ENCODE results near the gene HECW1.

Gene HECW1

DNA sequence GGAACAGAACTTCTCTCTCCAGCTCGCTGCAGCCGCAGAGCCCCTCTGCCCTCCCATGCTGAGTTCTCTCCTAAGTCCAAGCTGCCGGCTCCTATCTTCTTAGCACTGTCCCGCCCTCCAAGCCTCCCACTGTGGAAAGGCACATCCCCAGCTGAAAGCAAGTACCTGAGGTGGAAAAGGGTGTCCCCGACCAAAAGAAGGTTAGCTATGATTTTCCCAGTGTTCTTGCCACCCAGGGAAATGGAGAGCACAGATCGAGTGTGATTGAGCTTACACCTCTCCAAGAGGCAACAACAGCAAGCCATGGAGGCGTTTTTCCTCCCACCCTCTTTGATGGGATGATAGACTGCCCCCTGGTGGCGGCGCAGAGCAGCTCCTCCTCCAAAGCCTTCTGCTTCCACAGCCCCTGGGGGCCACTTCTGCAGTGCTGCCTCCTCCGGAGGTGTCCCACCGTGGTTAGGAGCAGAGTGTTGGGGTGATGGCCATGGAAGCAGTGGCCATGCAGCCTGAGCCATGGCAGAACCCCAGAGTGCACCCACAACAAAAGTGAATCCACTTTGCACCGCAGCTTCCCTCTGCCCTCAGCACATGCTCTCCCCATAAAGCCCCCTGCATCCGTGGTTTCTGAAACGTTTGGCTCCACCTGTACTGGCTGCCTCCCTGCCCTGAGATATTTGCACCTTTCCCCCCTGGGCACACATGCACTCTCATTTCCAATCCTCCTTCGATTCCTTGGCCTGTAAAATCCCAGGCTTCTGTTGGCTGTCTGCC lies 327.4 kb downstream of the HECW1 start:
- ATAC-seq: peak; percentile 91
- TF ChIP-seq ISL1 (CRISPR knock-in tag; IDR thresholded peaks at IDR 0.05) (no peak), CREB5 (CRISPR knock-in tag; IDR thresholded peaks at IDR 0.05; ENCODE audit: low read depth) (no peak), ZFP3 (CRISPR knock-in tag; IDR thresholded peaks at IDR 0.05) (no peak), SNAI2 (CRISPR knock-in tag; IDR thresholded peaks at IDR 0.05) (no peak), RARB (CRISPR knock-in tag; IDR thresholded peaks at IDR 0.05) (no peak), ESRRG (CRISPR knock-in tag; IDR thresholded peaks at IDR 0.05) (no peak)
- TF ChIP-seq, protein P1, sequence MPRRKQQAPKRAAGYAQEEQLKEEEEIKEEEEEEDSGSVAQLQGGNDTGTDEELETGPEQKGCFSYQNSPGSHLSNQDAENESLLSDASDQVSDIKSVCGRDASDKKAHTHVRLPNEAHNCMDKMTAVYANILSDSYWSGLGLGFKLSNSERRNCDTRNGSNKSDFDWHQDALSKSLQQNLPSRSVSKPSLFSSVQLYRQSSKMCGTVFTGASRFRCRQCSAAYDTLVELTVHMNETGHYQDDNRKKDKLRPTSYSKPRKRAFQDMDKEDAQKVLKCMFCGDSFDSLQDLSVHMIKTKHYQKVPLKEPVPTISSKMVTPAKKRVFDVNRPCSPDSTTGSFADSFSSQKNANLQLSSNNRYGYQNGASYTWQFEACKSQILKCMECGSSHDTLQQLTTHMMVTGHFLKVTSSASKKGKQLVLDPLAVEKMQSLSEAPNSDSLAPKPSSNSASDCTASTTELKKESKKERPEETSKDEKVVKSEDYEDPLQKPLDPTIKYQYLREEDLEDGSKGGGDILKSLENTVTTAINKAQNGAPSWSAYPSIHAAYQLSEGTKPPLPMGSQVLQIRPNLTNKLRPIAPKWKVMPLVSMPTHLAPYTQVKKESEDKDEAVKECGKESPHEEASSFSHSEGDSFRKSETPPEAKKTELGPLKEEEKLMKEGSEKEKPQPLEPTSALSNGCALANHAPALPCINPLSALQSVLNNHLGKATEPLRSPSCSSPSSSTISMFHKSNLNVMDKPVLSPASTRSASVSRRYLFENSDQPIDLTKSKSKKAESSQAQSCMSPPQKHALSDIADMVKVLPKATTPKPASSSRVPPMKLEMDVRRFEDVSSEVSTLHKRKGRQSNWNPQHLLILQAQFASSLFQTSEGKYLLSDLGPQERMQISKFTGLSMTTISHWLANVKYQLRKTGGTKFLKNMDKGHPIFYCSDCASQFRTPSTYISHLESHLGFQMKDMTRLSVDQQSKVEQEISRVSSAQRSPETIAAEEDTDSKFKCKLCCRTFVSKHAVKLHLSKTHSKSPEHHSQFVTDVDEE (CRISPR knock-in tag; IDR thresholded peaks at IDR 0.05): no peak

GRCh38 chr7:43441231-43442130 lies 329.0 kb downstream of the HECW1 start:
- no peak for TF ChIP-seq BACH2 (CRISPR knock-in tag; IDR thresholded peaks at IDR 0.05; ENCODE audit: borderline replicate concordance)
- TF ChIP-seq RARB (CRISPR knock-in tag; IDR thresholded peaks at IDR 0.05): no peak
- no peak for TF ChIP-seq ZNF8 (CRISPR knock-in tag; IDR thresholded peaks at IDR 0.05)
- TF ChIP-seq ESRRG (CRISPR knock-in tag; IDR thresholded peaks at IDR 0.05): no peak
- TF ChIP-seq ZNF70 (CRISPR knock-in tag; IDR thresholded peaks at IDR 0.05): no peak
- no peak for TF ChIP-seq ZNF565 (CRISPR knock-in tag; conservative IDR thresholded peaks at IDR 0.05; ENCODE audit: low read depth)
- TF ChIP-seq, protein P1 (CRISPR knock-in tag; IDR thresholded peaks at IDR 0.05): no peak
- no peak for TF ChIP-seq PATZ1 (CRISPR knock-in tag; IDR thresholded peaks at IDR 0.05; ENCODE audit: borderline replicate concordance)
- TF ChIP-seq SNAI2 (CRISPR knock-in tag; IDR thresholded peaks at IDR 0.05): no peak
- no peak for TF ChIP-seq CSRNP3 (CRISPR knock-in tag; IDR thresholded peaks at IDR 0.05)
- no peak for TF ChIP-seq CSDC2 (CRISPR knock-in tag; IDR thresholded peaks at IDR 0.05)
- no peak for TF ChIP-seq OSR1 (CRISPR knock-in tag; IDR thresholded peaks at IDR 0.05)
- no peak for TF ChIP-seq ZFP30 (CRISPR knock-in tag; IDR thresholded peaks at IDR 0.05)
- TF ChIP-seq ZC3H10 (CRISPR knock-in tag; IDR thresholded peaks at IDR 0.05): no peak
- no peak for TF ChIP-seq ZFP3 (CRISPR knock-in tag; IDR thresholded peaks at IDR 0.05)
- ATAC-seq: no peak

DNA sequence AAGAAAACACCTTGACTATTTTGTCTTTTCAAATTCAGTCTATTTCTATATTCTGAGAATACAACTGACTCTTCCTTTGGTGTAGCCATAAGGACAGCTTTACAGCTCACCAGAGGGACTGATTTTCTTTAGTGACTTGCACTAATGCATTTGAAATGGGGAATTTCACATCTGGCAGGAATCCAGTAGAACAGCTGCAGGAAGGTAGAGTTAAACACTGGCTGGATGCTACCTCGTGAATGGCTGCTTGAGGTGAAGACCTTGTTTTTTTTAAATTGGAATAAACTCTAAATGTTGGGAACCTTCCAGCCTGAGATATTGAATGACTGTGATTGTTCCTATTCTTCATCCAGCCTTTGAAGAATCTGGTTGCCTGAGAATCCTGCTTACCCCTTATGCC lies 330.9 kb downstream of the HECW1 start:
- no peak for TF ChIP-seq ZNF8 (CRISPR knock-in tag; IDR thresholded peaks at IDR 0.05)
- no peak for TF ChIP-seq ESRRG (CRISPR knock-in tag; IDR thresholded peaks at IDR 0.05)
- TF ChIP-seq SNAI2 (CRISPR knock-in tag; IDR thresholded peaks at IDR 0.05): no peak
- TF ChIP-seq PATZ1 (CRISPR knock-in tag; IDR thresholded peaks at IDR 0.05; ENCODE audit: borderline replicate concordance): no peak
- TF ChIP-seq ZC3H10 (CRISPR knock-in tag; IDR thresholded peaks at IDR 0.05): no peak
- TF ChIP-seq, protein P2, sequence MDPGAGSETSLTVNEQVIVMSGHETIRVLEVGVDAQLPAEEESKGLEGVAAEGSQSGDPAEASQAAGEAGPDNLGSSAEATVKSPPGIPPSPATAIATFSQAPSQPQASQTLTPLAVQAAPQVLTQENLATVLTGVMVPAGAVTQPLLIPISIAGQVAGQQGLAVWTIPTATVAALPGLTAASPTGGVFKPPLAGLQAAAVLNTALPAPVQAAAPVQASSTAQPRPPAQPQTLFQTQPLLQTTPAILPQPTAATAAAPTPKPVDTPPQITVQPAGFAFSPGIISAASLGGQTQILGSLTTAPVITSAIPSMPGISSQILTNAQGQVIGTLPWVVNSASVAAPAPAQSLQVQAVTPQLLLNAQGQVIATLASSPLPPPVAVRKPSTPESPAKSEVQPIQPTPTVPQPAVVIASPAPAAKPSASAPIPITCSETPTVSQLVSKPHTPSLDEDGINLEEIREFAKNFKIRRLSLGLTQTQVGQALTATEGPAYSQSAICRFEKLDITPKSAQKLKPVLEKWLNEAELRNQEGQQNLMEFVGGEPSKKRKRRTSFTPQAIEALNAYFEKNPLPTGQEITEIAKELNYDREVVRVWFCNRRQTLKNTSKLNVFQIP (CRISPR knock-in tag; IDR thresholded peaks at IDR 0.05; ENCODE audit: borderline replicate concordance, low read depth): no peak
- no peak for TF ChIP-seq ZFP3 (CRISPR knock-in tag; IDR thresholded peaks at IDR 0.05)
- no peak for TF ChIP-seq TCF4 (CRISPR knock-in tag; IDR thresholded peaks at IDR 0.05; ENCODE audit: borderline replicate concordance)
- TF ChIP-seq ZNF70 (CRISPR knock-in tag; IDR thresholded peaks at IDR 0.05): no peak
- no peak for TF ChIP-seq ZNF565 (CRISPR knock-in tag; conservative IDR thresholded peaks at IDR 0.05; ENCODE audit: low read depth)
- no peak for TF ChIP-seq RARB (CRISPR knock-in tag; IDR thresholded peaks at IDR 0.05)
- no peak for TF ChIP-seq ARNTL (CRISPR knock-in tag; IDR thresholded peaks at IDR 0.05; ENCODE audit: borderline replicate concordance, low read depth)
- no peak for TF ChIP-seq ISL1 (CRISPR knock-in tag; IDR thresholded peaks at IDR 0.05)

More for the DNA sequence above, 330.9 kb downstream of the HECW1 start:
- ATAC-seq: no peak

Measured in SK-N-SH treated with all-trans-retinoic acid at 6 μM for 48 hours (cell line).